Dendritic cell treated with granulocyte-macrophage colony-stimulating factor and Interleukin-4, amounts not matched to agents 40 ng/mL and 50 ng/mL, for 4 days (primary cell): Measurements from ENCODE around the gene NAV2.
"Not testable (repeated sequence)": the region's sequence is repeated elsewhere in the genome, so short reads cannot be mapped to it uniquely, and the experiment has no call there.

Source experiments
- H3K27ac Mint-ChIP-seq: one replicate; pipeline ENCODE4 v1.8.0; 2022; ENCODE audit warnings: mild to moderate bottlenecking, mixed read lengths
- H3K27me3 Mint-ChIP-seq: one replicate; pipeline ENCODE4 v1.8.0; 2022; ENCODE audit warnings: mild to moderate bottlenecking, mixed read lengths
- H3K36me3 Mint-ChIP-seq: one replicate; pipeline ENCODE4 v1.8.0; 2022; ENCODE audit warnings: low read depth, mixed read lengths
- H3K4me1 Mint-ChIP-seq: one replicate; pipeline ENCODE4 v1.8.0; 2022; ENCODE audit warnings: low read depth, mixed read lengths
- H3K4me3 Mint-ChIP-seq: one replicate; pipeline ENCODE4 v1.8.0; 2022; ENCODE audit warnings: mild to moderate bottlenecking, moderate library complexity, mixed read lengths
- H3K9me3 Mint-ChIP-seq: one replicate; pipeline ENCODE4 v1.8.0; 2022; ENCODE audit warnings: mixed read lengths
- intact Hi-C: fragments of 100-400 bp; cut with micrococcal nuclease; formaldehyde crosslinking; loops from one replicate; pipeline ENCODE4 v1.15.0; 2022

Gene NAV2

DNA sequence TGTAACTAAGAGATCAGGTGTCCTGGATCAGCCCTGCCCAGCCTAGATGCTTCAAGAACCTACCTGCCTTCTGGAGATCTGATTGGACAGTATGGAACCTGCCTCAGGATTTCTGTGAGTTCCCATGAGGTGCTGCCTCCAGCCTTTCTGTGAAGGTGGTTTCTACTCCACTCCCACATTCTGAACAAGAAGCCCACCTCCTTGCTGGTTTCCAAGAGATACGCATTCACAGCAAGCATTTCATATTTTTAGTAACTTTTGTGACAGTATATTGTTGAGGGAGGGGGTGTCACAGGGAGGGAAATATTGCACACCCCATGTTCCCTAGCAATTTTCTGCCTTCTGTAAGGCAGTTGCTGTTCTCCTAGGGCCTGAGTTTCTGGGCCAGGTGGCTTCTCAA lies 204.4 kb downstream of the NAV2 start:
- Mint-ChIP-seq H3K27ac (no peak overlapping the region), H3K36me3 (no peaks in the 10 kb centered on the region), H3K4me3 (no peak overlapping the region), H3K9me3 (no peaks in the 10 kb centered on the region), H3K27me3 (peaks cover 2% of the 10 kb centered on the region), H3K4me1 (no peaks in the 10 kb centered on the region)
- intact Hi-C loops: no loop called here

DNA sequence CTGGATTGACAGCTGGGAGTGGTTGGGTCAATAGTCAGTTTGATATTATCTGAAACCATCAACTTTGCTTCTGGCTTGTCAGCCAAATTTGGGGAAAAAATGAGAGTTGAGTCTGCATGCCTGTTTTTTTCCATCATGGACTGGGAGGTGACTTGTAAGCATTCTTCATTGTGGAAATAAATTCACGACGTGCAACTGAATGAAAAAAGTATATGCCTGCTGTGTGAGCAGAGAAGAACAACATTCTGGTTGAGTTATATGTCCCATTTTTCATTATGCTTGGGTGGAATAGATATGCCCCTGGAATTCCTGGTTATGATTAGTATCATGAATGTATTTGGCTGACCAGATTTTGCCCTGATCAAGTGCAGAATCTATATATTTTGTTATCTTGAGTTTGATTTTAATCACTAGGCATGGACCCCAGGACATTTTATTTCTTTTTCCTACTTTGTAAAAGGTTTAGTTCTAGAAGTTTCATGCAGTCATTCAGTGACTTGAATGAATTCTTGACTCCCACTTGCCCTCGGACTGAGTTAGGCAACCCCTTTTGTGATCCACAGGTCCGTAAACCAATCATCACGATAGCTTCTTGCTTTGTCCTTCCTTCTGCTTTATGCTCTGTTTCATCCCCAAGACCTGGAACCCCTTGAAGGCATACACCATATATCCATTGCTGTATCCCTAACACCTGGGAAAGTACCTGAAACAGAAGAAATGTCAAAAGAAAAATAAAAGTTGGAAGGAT lies 205.8 kb downstream of the NAV2 start:
- Mint-ChIP-seq H3K27ac (no peak overlapping the region), H3K27me3 (no peaks in the 10 kb centered on the region), H3K9me3 (no peaks in the 10 kb centered on the region), H3K36me3 (no peaks in the 10 kb centered on the region), H3K4me3 (no peak overlapping the region), H3K4me1 (no peaks in the 10 kb centered on the region)
- intact Hi-C loops: no loop called here

DNA sequence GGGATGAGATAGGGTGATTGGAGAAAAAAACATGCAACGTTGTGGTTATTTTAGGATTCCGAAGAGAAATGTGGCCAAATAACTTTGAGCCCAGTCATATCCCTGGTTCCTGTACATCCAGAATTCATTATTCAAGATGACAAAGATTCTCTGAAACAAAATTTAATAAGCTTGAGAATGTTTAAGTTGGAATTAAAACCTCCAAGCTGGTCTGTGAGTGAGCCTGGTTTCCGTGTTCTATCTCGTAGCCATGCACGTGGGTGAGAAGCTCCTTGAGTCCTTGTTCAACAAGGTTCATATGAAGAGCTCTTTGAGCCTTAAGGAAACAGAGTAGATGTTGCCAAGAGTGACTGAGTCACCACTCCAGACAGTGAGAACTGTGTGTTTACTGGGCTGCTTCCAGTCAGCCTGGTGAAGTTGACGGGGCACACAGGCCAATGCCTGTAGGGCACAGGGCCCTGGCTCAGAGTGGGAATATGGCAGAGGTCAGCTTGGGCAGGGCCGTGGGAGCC lies 206.5 kb downstream of the NAV2 start:
- H3K27me3 Mint-ChIP-seq: no peaks in the 10 kb centered on the region
- H3K9me3 Mint-ChIP-seq: no peaks in the 10 kb centered on the region
- H3K36me3 Mint-ChIP-seq: no peaks in the 10 kb centered on the region
- H3K27ac Mint-ChIP-seq: no peak overlapping the region
- intact Hi-C loops: no loop called here
- no peak overlapping the region for H3K4me3 Mint-ChIP-seq
- no peaks in the 10 kb centered on the region for H3K4me1 Mint-ChIP-seq

DNA sequence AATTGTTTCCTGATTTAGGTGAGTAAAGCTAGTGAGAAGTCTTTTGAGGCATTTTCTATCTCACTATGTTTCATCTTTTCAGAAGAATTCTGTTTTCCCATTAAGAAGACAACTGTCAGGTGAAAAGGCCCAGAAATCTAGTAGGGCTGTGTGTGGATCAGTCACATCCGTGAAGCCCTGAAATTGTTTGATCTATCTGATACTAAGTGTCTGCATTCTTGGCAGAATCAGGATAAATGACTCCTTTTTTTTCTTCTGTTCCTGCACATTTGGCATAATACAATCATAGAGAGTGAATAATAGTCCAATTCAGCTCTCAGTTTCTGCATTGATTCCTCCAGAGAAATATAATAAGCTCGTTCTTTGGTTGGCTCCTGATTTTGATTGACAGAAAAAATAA lies 208.3 kb downstream of the NAV2 start:
- no peak overlapping the region for H3K27ac Mint-ChIP-seq
- H3K9me3 Mint-ChIP-seq: no peaks in the 10 kb centered on the region
- intact Hi-C loops: no loop called here
- H3K36me3 Mint-ChIP-seq: no peaks in the 10 kb centered on the region
- no peak overlapping the region for H3K4me3 Mint-ChIP-seq
- no peaks in the 10 kb centered on the region for H3K27me3 Mint-ChIP-seq
- no peaks in the 10 kb centered on the region for H3K4me1 Mint-ChIP-seq

DNA sequence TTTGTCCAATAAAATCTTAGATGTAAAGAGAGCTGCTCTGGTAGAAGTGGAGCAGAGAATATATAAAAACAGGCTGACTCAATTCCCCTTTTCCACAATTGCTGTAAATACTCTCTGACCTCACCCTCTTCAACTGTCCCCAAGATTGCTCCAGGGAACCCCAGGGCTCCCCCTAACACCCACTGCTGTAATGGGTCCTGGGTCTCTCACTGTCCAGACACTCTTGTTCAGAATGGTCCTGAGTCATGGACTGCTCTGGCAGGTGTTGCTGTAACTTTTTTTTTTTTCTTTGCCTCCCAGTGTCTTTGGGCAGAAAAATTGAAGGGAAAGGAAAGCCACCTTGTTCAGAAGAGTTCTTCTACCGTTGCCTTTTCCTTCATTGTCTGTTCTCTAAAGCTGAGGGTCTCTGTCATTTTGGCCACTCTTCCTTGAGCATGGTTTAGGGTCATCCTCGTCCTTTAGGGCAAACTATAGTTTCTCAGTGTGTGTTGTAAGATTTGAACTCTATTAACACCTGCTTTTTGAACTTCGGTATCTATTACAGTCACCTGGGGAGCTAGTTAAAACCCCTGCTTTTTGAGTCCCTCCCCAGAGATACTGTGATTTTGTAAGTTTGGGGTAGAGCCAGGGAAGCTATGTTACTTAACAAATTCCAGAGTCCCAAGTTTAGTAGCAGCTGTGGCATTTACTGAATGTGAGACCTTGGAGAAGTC lies 209.5 kb downstream of the NAV2 start:
- H3K4me3 Mint-ChIP-seq: no peak overlapping the region
- H3K27me3 Mint-ChIP-seq: no peaks in the 10 kb centered on the region
- intact Hi-C loops: no loop called here
- H3K4me1 Mint-ChIP-seq: no peaks in the 10 kb centered on the region
- no peaks in the 10 kb centered on the region for H3K9me3 Mint-ChIP-seq
- no peak overlapping the region for H3K27ac Mint-ChIP-seq
- H3K36me3 Mint-ChIP-seq: no peaks in the 10 kb centered on the region

DNA sequence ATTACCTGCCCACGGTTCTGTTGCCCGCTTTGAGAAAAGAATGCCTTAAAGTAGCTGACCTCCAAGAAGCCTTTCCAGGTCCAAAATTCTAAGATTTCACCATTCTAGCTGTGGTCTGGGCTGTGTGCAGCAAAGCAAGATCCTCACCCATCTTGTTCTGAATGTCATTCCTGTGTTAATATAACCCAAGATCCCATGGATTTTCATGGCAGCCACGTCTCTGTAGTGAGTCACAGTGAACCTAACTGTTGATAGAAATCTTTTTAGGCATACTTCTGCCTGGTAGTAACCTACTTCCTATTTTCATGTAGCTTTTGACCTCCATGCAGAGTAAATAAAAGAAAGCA lies 210.0 kb downstream of the NAV2 start:
- intact Hi-C loops: no loop called here
- no peak overlapping the region for H3K4me3 Mint-ChIP-seq
- H3K27me3 Mint-ChIP-seq: no peaks in the 10 kb centered on the region
- no peaks in the 10 kb centered on the region for H3K9me3 Mint-ChIP-seq
- no peaks in the 10 kb centered on the region for H3K4me1 Mint-ChIP-seq
- no peaks in the 10 kb centered on the region for H3K36me3 Mint-ChIP-seq
- no peak overlapping the region for H3K27ac Mint-ChIP-seq

DNA sequence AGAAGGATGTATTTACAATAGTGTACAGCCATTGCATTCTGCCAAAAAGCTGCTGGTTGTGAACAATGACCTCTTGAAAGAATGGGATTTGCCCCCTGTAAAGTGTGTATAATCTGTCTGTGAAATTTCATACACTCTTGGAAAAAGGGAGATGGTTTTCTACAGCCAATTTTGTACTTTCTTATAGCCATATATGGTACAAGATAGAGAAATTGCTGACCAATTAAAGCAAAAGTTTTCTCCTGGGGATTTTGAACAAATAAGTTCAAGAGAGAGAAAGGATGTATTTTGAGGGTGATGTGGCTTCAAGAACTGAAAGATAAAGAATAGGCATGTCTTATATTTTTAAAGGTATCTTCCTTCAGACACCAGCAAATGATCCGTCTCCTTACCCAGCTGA lies 211.0 kb downstream of the NAV2 start:
- no peak overlapping the region for H3K27ac Mint-ChIP-seq
- no peaks in the 10 kb centered on the region for H3K27me3 Mint-ChIP-seq
- no peaks in the 10 kb centered on the region for H3K9me3 Mint-ChIP-seq
- intact Hi-C loops: no loop called here
- no peak overlapping the region for H3K4me3 Mint-ChIP-seq
- H3K4me1 Mint-ChIP-seq: no peaks in the 10 kb centered on the region
- no peaks in the 10 kb centered on the region for H3K36me3 Mint-ChIP-seq

DNA sequence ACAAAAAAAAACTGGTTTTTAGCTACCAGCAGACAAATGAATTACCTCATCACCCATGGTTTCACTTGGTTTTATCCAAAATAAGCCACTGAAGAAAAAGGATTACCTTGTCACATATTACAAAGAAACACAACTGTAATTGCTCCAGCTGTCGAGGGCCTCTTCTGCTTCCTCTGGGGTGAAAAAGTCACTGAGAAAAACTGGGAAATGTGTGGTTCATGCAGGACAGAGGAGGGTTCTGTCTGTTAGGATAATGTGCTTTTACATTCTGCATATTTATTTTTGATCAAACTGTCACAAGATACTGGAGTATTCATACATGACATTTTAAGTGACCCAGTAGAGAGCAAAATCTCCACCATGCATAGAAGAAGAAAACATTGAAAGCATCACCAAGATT lies 211.7 kb downstream of the NAV2 start:
- H3K9me3 Mint-ChIP-seq: no peaks in the 10 kb centered on the region
- H3K27ac Mint-ChIP-seq: no peak overlapping the region
- H3K4me1 Mint-ChIP-seq: no peaks in the 10 kb centered on the region
- H3K27me3 Mint-ChIP-seq: no peaks in the 10 kb centered on the region
- H3K4me3 Mint-ChIP-seq: no peak overlapping the region
- no peaks in the 10 kb centered on the region for H3K36me3 Mint-ChIP-seq
- intact Hi-C loops: no loop called here

DNA sequence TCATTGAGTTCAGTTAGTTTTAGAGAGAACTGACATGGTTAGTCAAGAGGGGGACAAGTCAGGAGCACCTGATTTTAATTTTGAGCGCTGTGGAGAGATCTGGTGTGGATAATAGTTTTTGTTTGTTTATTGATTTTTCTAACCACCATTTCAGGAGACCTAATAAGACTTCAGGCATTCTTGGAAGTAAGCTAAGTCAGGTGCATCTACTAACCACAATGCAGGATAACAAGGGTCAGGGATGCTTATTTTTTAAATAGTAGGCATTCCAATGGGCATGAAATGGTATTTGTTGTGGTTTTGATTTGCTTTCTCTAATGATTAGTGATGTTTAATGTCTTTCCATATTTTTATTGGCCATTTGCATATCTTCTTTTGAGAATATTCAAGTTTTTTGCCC lies 212.1 kb downstream of the NAV2 start:
- Mint-ChIP-seq H3K36me3 (no peaks in the 10 kb centered on the region), H3K27me3 (no peaks in the 10 kb centered on the region), H3K9me3 (no peaks in the 10 kb centered on the region), H3K27ac (no peak overlapping the region), H3K4me1 (no peaks in the 10 kb centered on the region), H3K4me3 (no peak overlapping the region)
- intact Hi-C loops: no loop called here

DNA sequence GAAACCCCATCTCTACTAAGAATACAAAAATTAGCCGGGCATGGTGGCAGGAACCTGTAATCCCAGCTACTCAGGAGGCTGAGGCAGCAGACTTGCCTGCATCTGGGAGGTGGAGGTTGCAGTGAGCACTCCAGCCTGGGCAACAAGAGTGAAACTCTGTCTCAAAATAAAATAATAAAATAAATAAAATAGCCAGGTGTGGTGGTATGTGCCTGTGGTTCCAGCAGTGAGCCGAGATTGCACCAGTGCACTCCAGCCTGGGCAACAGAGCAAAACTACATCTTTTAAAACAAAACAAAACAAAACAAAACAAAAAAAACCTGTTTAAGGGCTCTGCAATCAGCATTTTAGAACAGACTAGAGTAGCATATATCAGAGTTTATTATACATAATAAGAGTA lies 214.8 kb downstream of the NAV2 start:
- not testable (repeated sequence) for H3K4me1 Mint-ChIP-seq

DNA sequence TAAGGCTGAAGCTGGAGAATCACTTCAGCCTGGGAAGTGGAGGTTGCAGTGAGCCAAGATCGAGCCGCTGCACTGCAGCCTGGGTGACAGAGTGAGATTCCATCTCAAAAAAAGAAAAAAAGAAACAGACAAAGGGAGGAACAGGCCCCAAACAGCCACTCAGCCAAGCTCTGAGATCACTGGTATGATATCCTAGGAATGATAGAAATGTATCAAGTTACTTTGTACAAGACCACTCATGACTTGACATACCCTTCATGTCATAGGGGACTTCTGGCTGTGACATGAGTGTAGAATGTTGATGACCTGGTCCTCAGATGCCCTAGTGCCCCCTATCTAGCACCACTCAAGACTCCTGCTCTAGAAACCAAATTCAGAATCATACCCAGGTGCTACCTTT lies 216.5 kb downstream of the NAV2 start:
- Mint-ChIP-seq H3K9me3 (no peaks in the 10 kb centered on the region), H3K4me1 (no peaks in the 10 kb centered on the region), H3K36me3 (no peaks in the 10 kb centered on the region), H3K27me3 (no peaks in the 10 kb centered on the region), H3K4me3 (no peak overlapping the region), H3K27ac (no peak overlapping the region)
- intact Hi-C loops: no loop called here

More for the DNA sequence above, 214.8 kb downstream of the NAV2 start:
- H3K36me3 Mint-ChIP-seq, intact Hi-C loops, H3K4me3 Mint-ChIP-seq, H3K9me3 Mint-ChIP-seq, H3K27me3 Mint-ChIP-seq, H3K27ac Mint-ChIP-seq: not testable (repeated sequence)

DNA sequence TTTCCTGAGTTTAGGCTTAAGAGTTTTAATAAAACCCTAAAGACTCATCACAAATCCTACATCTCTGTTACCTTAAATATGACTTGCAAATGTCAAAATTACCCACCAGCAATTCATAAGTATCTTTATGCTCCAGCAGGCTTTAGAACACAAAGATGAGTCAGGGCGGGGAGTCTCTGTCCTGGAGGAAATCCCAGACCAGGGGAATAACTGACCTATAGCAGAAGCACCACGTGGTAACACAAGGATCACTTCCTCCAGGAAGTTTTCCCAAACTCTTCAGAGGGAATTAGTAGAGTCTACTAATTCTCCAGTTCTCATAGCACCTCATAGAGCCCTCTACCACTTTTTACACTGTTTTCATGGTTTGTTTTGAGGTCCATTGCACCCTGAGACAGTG lies 217.0 kb downstream of the NAV2 start:
- intact Hi-C loops: no loop called here
- Mint-ChIP-seq H3K27me3 (no peaks in the 10 kb centered on the region), H3K27ac (no peak overlapping the region), H3K4me3 (no peak overlapping the region), H3K4me1 (no peaks in the 10 kb centered on the region), H3K9me3 (no peaks in the 10 kb centered on the region), H3K36me3 (no peaks in the 10 kb centered on the region)

DNA sequence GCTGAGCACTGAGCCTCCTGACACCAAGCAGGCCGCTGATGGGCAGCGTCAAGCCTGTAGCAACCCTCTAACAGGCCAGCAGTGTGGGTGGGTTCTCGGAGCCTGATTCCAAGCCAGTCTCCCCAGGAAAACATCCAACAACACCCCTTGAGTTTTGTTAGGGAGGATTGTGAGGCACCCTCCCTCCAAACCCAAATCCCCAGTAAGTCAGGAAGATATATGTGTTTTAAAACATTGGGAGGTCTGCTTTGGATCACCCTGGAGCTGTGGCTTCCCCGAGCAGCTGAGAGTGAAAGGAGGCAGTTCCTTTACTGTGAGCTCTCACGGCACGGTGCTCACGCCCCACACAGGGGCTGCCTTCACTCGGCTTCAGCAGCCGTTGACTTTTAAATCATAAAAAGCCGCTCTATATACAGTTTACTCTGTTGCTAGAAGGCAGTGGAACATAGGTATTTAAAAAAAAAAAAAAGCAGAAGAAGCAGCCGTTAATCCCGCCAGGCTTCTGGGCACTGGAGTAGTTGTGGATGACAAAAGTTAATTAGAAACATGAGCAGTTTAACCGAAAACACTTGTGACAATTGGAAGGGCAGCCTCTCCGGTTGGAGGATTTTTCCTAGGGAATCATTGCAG lies 218.6 kb downstream of the NAV2 start:
- no peaks in the 10 kb centered on the region for H3K27me3 Mint-ChIP-seq
- no peak overlapping the region for H3K4me3 Mint-ChIP-seq
- no peaks in the 10 kb centered on the region for H3K4me1 Mint-ChIP-seq
- H3K9me3 Mint-ChIP-seq: no peaks in the 10 kb centered on the region
- intact Hi-C loops: no loop called here
- no peaks in the 10 kb centered on the region for H3K36me3 Mint-ChIP-seq
- H3K27ac Mint-ChIP-seq: no peak overlapping the region

DNA sequence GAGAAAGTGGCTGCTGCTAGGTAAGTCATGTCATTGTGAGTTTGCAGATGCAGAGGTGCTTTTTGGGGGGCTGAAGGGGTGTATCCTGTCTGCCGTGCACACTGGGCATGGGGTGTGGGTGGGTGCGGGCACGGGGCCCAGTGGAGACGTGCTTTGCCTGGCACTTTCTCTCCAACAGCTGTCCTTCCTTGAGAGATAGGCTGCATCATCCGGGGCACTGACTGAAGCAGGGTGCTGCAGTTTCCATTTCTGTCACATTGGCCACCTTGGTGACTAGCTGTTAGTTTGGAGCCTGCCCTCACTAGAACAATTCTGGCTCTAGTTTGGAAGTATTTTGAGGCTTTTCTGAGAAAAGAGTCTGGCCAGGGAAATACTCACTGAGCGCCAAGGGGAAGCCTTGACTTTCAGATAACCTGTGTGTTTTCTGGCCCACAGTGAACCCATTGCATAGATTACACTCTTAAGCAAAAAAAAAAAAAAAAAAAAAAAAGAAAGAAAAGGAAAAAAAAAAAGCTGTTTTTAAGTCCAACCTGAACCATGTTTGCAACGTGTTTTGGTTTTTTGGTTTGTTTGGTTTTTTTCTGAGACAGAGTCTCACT lies 219.2 kb downstream of the NAV2 start:
- Mint-ChIP-seq H3K36me3 (no peaks in the 10 kb centered on the region), H3K9me3 (no peaks in the 10 kb centered on the region), H3K27me3 (no peaks in the 10 kb centered on the region), H3K4me1 (no peaks in the 10 kb centered on the region), H3K4me3 (no peak overlapping the region), H3K27ac (no peak overlapping the region)
- intact Hi-C loops: no loop called here
